DLD1 (cell line): ENCODE measurements around the gene GALNS.
"Not testable (repeated sequence)": the region's sequence is repeated elsewhere in the genome, so short reads cannot be mapped to it uniquely, and the experiment has no call there.

Source experiments
- in situ Hi-C: cut with HindIII; loops from 2 replicates; pipeline ENCODE4 v1.10.0; 2017; ENCODE audit warnings: low sequenced_read_pairs

Gene GALNS, protein sequence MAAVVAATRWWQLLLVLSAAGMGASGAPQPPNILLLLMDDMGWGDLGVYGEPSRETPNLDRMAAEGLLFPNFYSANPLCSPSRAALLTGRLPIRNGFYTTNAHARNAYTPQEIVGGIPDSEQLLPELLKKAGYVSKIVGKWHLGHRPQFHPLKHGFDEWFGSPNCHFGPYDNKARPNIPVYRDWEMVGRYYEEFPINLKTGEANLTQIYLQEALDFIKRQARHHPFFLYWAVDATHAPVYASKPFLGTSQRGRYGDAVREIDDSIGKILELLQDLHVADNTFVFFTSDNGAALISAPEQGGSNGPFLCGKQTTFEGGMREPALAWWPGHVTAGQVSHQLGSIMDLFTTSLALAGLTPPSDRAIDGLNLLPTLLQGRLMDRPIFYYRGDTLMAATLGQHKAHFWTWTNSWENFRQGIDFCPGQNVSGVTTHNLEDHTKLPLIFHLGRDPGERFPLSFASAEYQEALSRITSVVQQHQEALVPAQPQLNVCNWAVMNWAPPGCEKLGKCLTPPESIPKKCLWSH

DNA sequence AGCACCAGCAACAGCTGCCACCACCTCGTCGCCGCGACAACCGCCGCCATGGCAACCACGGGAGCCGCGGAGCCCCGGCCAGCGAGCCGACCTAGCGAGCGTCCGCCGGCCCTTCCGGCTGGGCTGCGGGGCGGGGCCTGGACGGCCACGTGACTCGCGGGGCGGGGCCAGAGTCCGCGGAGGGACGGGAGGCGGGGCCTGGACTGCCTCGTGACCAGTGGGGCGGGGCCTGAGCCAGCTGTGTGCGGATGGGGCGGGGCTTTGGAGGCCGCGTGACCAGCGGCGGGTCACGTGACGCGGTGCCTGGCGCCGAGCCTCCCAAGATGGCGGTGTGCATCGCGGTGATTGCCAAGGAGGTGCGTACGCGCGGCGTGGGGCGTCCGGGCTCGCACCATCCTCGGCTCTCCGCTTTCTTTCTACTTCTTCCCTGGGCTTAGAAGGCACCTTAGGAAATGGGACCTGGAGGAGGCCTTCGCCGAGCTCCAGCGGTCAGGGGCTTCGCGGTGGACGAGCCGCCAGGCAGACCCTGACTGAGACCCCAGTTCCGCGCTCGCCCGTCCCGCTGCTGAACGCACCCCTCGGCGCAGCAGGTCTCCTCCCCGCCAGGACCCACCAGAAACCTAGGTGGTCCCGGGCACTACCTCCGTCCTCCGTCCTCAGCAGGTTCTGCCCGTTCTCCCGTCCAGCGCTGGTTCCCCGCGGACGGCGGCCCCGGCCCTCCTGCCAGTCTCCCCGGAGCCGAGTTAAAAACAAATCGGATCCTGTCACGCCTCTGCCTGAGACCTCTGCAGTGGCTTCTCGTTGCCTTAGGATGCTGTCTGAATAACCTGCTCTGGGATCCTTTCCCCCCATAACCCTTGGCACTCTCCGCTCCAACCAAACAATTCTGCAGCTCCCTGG lies at the start of gene GALNS, which contains the start of gene TRAPPC2L:
Gene GALNS, minus strand, starts transcription at position 120 of the 900 bp plus-strand sequence. Its CDS starts 70 bp downstream, at position 50.
Gene TRAPPC2L, plus strand, starts transcription at position 300 of the 900 bp plus-strand sequence. Its CDS starts 24 bp downstream, at position 324.
- in situ Hi-C loops: no loop called here

DNA sequence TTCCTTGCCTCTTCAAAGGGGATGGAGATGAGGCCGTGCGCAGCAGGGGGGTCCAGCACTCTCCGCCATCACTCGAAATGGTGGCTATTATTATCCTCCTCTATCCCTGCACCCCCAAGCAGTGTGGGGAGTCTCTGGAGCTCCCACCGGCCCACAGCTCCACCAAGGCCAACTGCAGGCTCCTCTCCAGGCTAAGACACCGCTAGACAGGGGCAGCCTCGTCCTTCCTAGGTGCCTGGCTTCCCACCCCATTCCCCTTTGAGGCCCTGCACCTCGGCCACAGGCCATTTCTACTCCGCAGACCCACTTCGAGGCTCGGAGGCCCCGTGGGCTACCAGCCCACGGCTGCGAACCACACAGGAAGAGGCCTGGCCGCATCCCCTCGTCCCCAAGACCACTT lies 49.3 kb upstream of the GALNS start:
- in situ Hi-C loops: no loop called here

DNA sequence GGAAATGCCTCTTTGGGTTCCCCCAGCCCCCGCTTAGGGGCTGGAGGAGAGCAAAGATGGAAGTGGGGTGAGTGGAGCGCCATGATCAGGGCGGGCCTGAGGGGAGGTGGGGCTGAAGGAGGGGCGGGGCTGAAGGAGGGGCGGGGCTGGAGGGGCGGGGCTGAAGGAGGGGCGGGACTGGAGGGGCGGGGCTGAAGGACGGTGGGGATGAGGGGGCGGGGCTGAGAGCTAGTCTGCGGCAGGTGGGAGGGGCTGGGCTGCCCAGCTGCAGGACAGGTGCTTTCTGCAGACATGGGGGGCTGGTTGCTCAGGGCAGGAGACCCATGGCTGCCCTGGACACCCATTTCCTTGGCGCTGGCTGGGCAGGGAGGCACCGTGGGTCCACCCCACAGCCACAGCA lies 48.8 kb upstream of the GALNS start:
- in situ Hi-C loops: no loop called here

DNA sequence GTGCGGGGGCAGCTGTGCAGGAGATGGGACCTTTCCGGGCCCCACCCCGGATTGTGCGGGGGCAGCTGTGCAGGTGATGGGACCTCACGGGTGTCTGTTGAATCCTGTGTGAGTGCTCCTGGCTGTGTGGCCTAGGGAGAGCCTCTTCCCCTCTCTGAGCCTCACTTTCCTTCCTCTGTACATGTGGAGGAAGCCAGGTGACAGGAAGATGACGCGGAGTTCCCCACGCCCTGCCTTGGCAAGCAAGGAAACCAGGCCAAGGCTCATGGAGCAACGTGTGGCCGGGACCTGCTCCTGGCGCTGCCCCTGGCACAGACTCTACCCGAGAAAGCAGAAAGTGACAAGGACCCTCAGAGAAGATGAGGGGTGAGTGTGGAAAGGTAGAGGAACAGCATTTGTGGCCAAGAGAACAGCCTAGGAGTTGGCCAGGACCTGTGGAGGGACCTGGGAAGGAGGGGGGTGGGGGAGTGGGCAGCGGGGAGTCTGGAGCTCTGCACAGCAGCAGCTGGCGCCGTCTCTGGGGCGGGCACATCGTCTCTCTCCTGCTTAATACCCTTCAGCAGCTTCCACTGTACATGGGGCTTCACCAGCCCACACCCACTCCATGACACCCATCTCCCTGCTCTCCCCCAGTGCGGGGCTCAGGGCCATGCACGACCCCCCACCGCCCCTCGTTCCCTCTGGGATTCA lies 48.1 kb upstream of the GALNS start:
- in situ Hi-C loops: no loop called here

DNA sequence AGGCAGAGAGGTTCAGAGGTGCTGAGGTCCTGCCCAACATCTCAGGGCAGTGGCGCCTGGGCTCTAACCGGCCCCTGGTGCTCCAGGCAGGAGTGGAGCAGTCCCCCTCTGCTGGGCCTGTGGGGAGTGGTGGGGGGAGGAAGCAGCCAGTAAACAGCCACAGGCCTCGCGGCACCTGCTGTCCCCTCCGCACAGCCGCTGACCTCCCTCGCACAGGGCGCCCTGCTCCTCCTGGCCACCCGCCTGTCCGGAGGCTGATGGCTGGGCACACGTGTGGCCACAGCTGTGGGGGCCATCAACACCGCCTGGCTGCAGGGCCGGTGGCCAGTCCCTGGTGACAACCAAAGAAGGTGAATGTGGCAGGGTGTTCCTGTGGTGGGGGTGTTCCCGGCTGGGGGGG lies 46.5 kb upstream of the GALNS start:
- in situ Hi-C loops: no loop called here

DNA sequence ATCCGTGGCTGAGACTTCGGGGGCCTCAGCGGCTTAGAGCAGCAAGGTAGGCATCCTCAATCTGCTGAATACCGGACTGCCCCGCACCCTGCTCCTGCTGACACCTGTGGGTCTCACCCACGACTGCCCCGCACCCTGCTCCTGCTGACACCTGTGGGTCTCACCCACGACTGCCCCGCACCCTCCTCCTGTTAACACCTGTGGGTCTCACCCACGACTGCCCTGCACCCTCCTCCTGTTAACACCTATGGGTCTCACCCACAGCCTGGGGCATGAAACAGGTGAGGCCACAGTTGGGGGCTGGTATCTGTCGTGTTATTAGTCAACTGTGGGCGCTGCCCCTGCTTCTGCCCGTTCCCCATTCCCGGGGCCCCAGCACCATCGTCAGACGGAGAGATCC lies 46.0 kb upstream of the GALNS start:
- in situ Hi-C loops: no loop called here

DNA sequence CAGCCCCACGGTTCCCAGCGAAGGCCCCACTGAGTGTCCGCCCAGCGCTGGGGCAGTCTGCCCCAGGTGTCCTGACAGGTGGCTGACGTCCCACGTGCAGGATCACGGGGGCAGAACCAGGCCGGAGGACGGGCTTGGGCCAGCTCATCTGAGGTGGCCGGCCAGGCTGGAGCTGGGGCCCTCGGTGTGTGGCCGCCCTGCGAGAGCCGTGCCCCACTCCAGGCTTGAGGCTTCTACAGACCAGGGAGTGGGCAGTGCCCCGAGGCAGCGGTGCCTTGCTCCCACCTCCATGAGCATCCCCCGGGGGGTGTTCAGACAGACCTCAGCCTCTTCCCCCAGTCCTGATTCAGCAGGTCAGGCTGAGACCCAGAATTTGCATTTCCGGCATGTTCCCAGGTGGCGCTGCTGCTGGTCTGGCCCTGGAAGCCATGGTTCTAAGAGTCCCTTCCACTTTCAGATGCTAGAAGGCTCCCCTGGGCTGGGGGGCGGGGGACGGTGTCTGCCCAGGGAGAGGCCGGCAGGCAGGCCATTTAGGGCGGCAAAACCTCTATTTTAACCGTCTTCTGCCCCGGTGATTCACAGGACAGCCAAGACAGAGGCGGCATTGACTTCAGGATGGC lies 45.1 kb upstream of the GALNS start:
- in situ Hi-C loops: no loop called here

DNA sequence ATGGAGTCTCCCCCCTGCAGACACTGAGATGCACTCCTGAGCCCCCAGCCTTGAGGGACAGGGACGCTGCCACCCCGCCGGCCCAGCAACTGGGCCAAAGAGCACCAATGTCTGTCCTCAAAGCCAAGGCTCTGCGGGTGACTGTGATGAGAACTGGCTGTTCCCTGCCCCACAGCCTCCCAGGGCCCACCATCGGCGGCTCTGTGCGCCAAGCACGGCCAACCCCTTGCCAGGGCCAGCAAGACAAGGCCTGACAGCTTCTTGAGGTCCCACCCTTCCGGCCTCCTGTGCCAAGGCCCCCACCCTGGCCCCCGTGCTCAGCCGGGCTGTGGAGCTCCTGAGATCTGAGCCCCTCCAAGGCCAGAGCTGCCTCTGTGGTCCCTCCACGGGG lies 43.9 kb upstream of the GALNS start:
- in situ Hi-C loops: no loop called here

DNA sequence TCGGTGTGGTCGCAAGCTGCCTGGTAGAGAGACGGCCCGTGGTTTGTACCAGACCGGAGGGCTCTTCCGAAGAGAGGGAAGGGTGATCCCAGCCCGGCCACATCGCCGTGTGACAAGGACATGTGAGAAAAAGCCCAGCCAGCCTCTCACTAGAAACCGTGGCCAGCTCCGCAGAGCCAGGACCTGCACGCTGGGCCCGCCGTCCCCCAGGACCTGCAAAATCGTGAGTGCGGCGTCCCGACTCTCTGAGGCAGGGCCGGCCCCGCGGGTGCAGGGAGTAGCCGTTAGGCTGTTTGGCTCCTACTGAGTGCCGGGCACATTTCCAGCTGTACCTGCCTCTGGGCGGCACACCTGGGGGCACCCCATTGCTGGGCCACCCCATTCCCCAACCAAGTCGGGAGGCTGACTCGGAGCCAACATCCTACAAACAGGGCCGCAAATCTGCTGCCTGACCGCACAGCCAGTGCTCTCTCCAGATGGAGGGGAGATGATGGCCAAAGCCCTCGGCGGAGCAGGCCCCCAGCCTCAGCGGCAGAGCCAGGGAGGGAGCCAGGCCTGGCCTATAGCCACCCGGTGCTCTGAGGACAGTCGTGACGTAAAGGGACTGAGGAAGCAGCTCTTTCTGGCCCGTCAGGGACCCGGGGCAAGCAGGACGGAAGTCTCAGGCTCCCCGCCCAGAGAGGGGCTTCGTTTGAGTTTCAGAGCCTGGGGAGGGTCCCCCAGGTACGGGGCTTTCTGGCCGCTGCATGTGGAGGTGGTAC lies 43.3 kb upstream of the GALNS start:
- in situ Hi-C loops: no loop called here

DNA sequence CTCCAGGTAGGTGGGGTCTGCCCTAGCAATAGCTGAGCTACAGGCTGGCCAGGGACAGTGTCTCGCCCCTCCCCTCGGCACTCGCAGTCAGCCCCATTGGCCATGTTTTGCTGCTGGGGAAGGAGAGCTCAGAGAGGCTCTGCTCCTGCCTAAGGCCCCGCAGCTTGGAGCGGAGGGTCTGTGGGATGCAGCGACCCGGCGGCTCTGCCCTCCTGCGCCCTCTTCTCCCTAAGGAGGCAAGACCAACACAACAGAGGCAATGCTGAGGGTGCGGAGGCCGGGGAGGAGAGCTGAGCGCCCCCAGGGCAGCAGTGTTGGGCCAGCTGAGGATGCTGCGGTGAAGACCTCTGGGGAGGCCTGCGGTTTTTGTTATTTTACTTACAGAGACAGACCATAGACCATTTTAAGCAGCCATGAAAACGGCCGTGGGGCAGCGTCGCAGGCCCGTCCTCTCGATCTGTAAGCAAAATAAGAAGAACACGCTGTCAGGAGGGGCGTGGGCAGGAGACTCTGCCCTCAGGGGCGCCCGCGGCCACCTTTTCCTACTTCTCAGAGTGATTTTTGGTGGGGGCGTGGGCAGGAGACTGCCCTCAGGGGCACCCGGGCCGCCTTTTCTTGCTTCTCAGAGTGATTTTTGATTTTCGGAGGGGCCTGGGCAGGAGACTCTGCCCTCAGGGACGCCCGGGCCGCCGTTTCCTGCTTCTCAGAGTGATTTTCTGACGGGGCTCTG lies 41.1 kb upstream of the GALNS start:
- in situ Hi-C loops: no loop called here

DNA sequence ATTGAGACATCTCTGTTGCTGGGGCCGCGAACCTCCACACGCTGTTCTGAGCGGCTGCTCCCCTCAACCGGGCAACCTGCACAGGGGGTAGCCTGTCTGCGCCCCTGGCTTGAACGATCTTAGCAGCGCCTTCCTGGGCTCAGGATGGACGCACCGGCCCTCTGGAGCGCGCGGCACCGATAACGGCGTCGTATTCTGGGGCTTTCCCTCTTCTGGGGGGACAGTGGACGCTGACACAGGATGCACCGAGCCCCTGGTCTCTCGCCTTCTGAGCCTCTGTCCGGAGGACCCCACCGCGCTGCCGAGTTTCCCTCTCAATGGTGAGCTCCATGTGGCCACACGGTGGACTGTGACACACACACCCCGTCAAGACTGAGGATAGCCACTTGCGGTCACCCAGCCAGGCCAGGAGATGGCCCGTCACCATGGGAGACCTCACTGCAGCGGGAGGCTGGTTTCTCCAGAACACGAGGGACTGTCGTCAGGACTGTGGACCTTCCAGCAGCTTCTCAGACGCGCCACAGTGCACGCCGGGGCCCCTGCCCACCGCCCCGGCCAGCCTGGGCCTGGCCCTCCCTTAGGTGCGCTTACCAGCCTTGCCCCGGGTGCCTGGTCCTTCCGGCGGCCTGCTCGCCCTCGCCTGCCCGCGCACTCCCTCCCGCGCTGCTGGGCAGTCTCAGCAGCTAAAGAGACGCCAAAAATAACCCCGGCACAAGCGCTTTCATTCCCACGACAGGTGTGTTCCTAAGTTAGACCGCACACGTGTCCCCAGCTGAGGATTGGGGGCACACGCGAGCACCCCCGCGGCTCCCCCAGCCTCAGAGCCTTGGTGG lies 39.7 kb upstream of the GALNS start:
- in situ Hi-C loops: no loop called here

DNA sequence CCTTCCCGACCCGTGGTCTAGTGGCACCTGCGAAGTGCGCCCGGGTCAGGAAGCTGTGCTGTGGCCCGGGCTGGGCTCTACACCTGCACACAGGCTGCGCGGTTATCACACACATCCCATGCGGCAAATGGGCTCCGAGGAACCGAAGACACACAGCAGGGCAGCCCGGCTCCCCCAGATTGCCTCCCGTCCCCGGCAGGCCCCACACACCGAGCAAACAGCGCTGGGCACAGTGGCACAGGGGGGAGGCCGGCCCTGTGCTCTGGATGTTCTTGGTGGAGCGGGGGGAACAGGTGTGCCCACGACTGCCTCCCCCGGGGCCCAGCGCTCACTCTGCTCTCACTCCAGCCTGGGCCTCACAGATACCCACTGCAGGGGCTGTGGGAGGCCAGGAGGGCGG lies 38.6 kb upstream of the GALNS start:
- in situ Hi-C loops: no loop called here

DNA sequence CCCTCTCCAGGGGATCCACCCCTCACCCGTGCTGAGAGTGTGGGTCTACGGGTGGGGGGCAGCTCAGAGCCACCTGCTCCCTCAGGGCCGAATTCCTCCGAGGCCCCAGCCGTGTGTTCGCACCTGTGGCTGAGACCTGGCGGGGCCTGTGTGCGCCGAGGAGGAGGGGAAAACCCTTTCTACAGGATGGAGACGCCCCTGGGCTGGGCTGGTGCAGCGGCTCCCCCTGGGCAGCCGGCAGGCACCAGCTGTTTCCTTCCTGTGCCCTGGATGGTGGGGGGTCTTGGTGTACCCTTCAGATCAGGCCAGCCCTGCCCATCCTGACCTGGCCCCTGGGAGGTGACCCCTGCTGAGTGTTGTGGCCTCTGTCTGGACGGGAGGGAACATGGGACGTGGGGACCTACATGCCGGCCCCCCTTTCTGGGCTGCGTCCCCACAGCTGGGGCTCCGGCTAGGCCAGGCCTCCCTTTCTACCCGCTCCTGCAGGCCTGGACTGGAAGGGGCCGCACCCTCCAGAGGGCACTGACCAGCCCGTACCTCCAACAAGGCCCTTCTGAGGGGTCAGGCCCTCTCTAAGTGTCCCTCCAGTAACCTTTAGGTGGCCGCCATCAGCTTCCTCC lies 38.0 kb upstream of the GALNS start:
- in situ Hi-C loops: no loop called here

DNA sequence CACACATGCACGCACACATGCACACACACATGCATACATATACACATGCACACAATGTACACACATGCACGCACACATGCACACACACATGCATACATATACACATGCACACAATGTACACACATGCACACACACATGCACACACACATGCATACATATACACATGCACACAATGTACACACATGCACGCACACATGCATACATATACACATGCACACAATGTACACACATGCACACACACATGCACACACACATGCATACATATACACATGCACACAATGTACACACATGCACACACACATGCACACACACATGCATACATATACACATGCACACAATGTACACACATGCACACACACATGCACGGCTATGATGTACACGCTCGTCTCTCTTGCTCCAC lies 37.5 kb upstream of the GALNS start:
- in situ Hi-C loops: not testable (repeated sequence)

DNA sequence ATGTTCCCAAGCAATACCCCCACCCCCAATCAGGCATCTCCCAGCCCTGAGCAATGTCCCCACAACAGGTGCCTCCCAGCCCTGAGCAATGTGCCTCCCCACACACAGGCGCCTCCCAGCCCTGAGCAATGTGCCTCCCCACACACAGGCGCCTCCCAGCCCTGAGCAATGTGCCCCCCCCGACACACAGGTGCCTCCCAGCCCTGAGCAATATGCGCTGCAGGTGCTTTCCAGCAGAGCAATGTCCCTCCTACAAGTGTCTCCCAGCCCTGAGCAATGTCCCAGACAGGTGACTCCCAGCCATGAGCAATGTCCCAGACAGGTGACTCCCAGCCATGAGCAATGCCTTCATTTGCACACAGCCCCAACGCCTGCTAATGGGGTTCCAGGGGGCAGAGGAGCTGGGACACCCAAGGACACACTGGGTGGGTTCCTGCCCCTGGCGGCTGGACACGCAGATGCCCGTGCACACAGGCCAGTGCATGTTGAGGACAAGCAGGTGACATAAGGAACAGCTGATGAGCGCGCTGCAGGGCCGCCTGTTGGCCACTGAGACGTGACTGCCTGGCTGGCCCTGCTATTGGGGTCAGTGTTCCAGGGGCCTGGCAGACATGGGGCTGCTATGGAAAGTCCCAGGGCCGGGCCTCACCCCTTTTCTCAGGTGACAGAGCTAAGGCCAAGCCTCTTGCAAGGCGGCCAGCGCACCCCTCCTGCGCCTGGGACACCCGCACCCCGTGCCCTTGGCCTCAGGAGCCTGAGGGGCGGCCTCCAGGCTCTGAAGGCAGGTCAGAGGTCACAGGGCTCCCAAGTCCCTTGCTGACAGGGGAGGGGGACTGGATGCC lies 36.6 kb upstream of the GALNS start:
- in situ Hi-C loops: no loop called here

DNA sequence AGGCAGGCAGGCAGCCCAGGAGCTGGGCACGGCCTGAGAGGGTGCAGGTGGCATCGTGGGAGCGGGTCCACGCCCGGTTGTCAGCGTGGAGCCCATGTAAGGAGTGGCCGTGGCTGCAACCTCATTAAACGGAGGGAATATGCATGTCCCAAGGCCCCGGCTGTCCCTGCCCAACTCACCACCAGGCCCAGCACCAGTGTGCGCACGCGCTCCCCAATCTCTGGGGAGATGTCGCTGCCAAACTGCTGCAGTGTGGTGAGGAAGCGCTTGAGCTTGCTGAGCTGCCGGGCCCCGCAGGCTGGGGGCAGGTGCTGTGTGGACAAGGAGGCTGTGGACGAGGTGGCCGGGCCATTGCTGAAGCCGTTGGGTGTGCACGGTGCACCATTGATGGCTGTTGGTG lies 35.3 kb upstream of the GALNS start:
- in situ Hi-C loops: no loop called here

DNA sequence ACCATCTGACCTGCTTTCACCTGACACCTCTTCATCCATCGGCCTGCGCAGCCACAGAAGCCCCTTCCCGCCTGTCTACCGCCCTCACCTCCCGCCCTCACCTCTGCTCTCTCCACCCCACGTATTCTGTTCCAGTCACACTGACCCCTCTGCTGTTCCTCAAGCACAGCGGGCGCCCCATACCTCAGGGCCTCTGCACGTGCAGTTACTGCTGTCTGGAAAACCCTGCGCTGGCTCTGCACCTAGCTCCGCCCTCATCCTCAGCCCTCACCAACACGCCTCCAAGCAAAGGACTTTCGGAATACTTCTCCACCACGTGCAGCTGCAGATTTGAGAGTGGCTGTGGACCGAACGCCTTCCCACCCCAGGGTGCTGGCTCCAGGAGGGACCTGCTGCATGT lies 34.3 kb upstream of the GALNS start:
- in situ Hi-C loops: no loop called here
